ENCODE measurements around the gene FBXL15.

The FBXL15 gene

DNA sequence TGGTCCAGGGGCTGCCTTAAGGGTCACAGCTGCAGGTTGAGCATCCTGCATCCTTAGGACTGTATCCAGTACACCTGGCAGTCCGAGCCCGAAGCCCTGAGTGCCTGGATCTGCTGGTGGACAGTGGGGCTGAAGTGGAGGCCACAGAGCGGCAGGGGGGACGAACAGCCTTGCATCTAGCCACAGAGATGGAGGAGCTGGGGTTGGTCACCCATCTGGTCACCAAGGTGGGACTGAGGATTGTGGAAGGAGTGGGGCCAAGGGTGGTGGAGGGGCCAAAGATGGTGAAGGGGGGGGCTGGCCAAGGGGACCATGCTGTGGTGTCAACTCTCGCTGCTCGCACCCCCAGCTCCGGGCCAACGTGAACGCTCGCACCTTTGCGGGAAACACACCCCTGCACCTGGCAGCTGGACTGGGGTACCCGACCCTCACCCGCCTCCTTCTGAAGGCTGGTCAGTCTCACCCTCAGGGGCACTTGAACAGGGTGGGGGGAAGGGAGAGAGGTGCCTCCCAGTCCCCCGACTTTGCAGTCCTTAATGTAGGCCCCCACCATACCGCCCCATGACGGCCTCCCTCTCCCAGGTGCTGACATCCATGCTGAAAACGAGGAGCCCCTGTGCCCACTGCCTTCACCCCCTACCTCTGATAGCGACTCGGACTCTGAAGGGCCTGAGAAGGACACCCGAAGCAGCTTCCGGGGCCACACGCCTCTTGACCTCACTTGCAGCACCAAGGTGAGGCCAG is 19.9 kb upstream of the FBXL15 start:
- Histone ChIP-seq H3K9me3 (ENCODE audit: low read depth, low read length) (no peaks in the 10 kb centered on the region), H3K4me3 (no peak overlapping the region), H3K9ac (ENCODE audit: insufficient read length) (no peak overlapping the region), H3K36me3 (ENCODE audit: insufficient read depth, low read length) (no peaks in the 10 kb centered on the region), H3K27ac (no peak overlapping the region)
- no peak for DNase-seq (ENCODE audit: low read depth, low spot score)
- TF ChIP-seq EZH2 (IDR thresholded peaks at IDR 0.05) (no peak), POLR2AphosphoS5 (IDR thresholded peaks at IDR 0.05; ENCODE audit: borderline replicate concordance, low read depth, low read length) (no peak), FOXP2 (optimal IDR thresholded peaks at IDR 0.05; ENCODE audit: control extremely low read depth, extremely low read length, insufficient read depth) (no peak)

DNA sequence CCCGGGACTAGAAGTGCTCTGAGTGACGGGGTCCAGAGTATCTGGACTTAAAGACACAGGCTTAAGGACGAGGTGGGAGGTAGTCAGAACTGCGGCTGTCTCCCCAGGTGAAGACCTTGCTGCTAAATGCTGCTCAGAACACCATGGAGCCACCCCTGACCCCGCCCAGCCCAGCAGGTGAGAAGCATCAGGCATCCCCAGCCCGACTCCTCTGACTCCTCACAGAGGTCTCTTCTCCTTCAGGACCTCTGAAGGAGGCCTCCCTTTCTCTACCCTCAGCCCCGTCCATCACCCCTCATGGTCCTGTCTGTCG is 19.3 kb upstream of the FBXL15 start:
- Histone ChIP-seq H3K36me3 (ENCODE audit: insufficient read depth, low read length) (no peaks in the 10 kb centered on the region), H3K9me3 (ENCODE audit: low read depth, low read length) (no peaks in the 10 kb centered on the region), H3K4me3 (no peak overlapping the region), H3K27ac (no peak overlapping the region), H3K9ac (ENCODE audit: insufficient read length) (no peak overlapping the region)
- DNase-seq (ENCODE audit: low read depth, low spot score): no peak
- TF ChIP-seq EZH2 (IDR thresholded peaks at IDR 0.05): no peak
- no peak for TF ChIP-seq POLR2AphosphoS5 (IDR thresholded peaks at IDR 0.05; ENCODE audit: borderline replicate concordance, low read depth, low read length)

DNA sequence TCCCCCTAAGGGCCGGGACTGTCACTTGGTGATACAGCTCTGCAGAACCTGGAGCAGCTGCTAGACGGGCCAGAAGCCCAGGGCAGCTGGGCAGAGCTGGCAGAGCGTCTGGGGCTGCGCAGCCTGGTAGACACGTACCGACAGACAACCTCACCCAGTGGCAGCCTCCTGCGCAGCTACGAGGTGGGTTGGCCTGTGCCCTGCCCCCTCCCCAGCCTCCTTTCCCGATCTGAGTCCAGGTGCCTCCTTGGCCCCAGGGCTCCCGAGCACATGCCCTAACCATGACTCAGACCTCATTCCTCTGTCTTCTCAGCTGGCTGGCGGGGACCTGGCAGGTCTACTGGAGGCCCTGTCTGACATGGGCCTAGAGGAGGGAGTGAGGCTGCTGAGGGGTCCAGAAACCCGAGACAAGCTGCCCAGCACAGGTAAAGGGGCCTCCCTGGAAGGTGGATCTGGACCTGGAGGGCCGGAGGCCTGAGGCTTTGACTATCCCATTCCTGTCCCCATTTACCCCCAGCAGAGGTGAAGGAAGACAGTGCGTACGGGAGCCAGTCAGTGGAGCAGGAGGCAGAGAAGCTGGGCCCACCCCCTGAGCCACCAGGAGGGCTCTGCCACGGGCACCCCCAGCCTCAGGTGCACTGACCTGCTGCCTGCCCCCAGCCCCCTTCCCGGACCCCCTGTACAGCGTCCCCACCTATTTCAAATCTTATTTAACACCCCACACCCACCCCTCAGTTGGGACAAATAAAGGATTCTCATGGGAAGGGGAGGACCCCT is 18.7 kb upstream of the FBXL15 start:
- Histone ChIP-seq H3K36me3 (ENCODE audit: insufficient read depth, low read length) (no peaks in the 10 kb centered on the region), H3K9ac (ENCODE audit: insufficient read length) (no peak overlapping the region), H3K27ac (no peak overlapping the region), H3K9me3 (ENCODE audit: low read depth, low read length) (no peaks in the 10 kb centered on the region), H3K4me3 (no peak overlapping the region)
- TF ChIP-seq POLR2AphosphoS5 (IDR thresholded peaks at IDR 0.05; ENCODE audit: borderline replicate concordance, low read depth, low read length) (no peak), FOXP2 (optimal IDR thresholded peaks at IDR 0.05; ENCODE audit: control extremely low read depth, extremely low read length, insufficient read depth) (no peak), EZH2 (IDR thresholded peaks at IDR 0.05) (no peak)
- no peak for DNase-seq (ENCODE audit: low read depth, low spot score)

GRCh38 chr10:102402512-102402896 is 18.1 kb upstream of the FBXL15 start:
- Histone ChIP-seq H3K9me3 (ENCODE audit: low read depth, low read length) (no peaks in the 10 kb centered on the region), H3K27ac (no peak overlapping the region), H3K36me3 (ENCODE audit: insufficient read depth, low read length) (no peaks in the 10 kb centered on the region), H3K9ac (ENCODE audit: insufficient read length) (no peak overlapping the region), H3K4me3 (no peak overlapping the region)
- TF ChIP-seq EZH2 (IDR thresholded peaks at IDR 0.05): no peak
- TF ChIP-seq POLR2AphosphoS5 (IDR thresholded peaks at IDR 0.05; ENCODE audit: borderline replicate concordance, low read depth, low read length): no peak
- TF ChIP-seq FOXP2 (optimal IDR thresholded peaks at IDR 0.05; ENCODE audit: control extremely low read depth, extremely low read length, insufficient read depth): no peak
- DNase-seq (ENCODE audit: low read depth, low spot score): no peak

- DNase-seq (ENCODE audit: low read depth, low spot score): no peak
- Histone ChIP-seq H3K4me3 (no peak overlapping the region), H3K36me3 (ENCODE audit: insufficient read depth, low read length) (no peaks in the 10 kb centered on the region), H3K27ac (no peak overlapping the region), H3K9ac (ENCODE audit: insufficient read length) (no peak overlapping the region), H3K9me3 (ENCODE audit: low read depth, low read length) (no peaks in the 10 kb centered on the region)
- no peak for TF ChIP-seq EZH2 (IDR thresholded peaks at IDR 0.05)
- no peak for TF ChIP-seq FOXP2 (optimal IDR thresholded peaks at IDR 0.05; ENCODE audit: control extremely low read depth, extremely low read length, insufficient read depth)
- no peak for TF ChIP-seq POLR2AphosphoS5 (IDR thresholded peaks at IDR 0.05; ENCODE audit: borderline replicate concordance, low read depth, low read length)
These were observed 17.5 kb upstream of the FBXL15 start for GRCh38 chr10:102403115-102403514.

GRCh38 chr10:102404361-102405107 is 16.1 kb upstream of the FBXL15 start:
- DNase-seq (ENCODE audit: low read depth, low spot score): no peak
- Histone ChIP-seq H3K9me3 (ENCODE audit: low read depth, low read length) (no peaks in the 10 kb centered on the region), H3K27ac (no peak overlapping the region), H3K9ac (ENCODE audit: insufficient read length) (no peak overlapping the region), H3K4me3 (no peak overlapping the region), H3K36me3 (ENCODE audit: insufficient read depth, low read length) (no peaks in the 10 kb centered on the region)
- TF ChIP-seq EZH2 (IDR thresholded peaks at IDR 0.05) (no peak), POLR2AphosphoS5 (IDR thresholded peaks at IDR 0.05; ENCODE audit: borderline replicate concordance, low read depth, low read length) (no peak), FOXP2 (optimal IDR thresholded peaks at IDR 0.05; ENCODE audit: control extremely low read depth, extremely low read length, insufficient read depth) (no peak)

- DNase-seq (ENCODE audit: low read depth, low spot score): no peak
- Histone ChIP-seq H3K27ac (no peak overlapping the region), H3K9me3 (ENCODE audit: low read depth, low read length) (no peaks in the 10 kb centered on the region), H3K4me3 (no peak overlapping the region), H3K36me3 (ENCODE audit: insufficient read depth, low read length) (no peaks in the 10 kb centered on the region), H3K9ac (ENCODE audit: insufficient read length) (no peak overlapping the region)
- no peak for TF ChIP-seq EZH2 (IDR thresholded peaks at IDR 0.05)
- no peak for TF ChIP-seq FOXP2 (optimal IDR thresholded peaks at IDR 0.05; ENCODE audit: control extremely low read depth, extremely low read length, insufficient read depth)
- TF ChIP-seq POLR2AphosphoS5 (IDR thresholded peaks at IDR 0.05; ENCODE audit: borderline replicate concordance, low read depth, low read length): no peak
These were observed 15.5 kb upstream of the FBXL15 start for GRCh38 chr10:102405108-102405571.

GRCh38 chr10:102405632-102406031 is 15.0 kb upstream of the FBXL15 start:
- no peak overlapping the region for H3K4me3 ChIP-seq
- no peak overlapping the region for H3K27ac ChIP-seq
- H3K9ac ChIP-seq (ENCODE audit: insufficient read length): no peak overlapping the region
- no peaks in the 10 kb centered on the region for H3K9me3 ChIP-seq (ENCODE audit: low read depth, low read length)
- no peaks in the 10 kb centered on the region for H3K36me3 ChIP-seq (ENCODE audit: insufficient read depth, low read length)
- no peak for DNase-seq (ENCODE audit: low read depth, low spot score)
- TF ChIP-seq EZH2 (IDR thresholded peaks at IDR 0.05): no peak
- no peak for TF ChIP-seq FOXP2 (optimal IDR thresholded peaks at IDR 0.05; ENCODE audit: control extremely low read depth, extremely low read length, insufficient read depth)
- TF ChIP-seq POLR2AphosphoS5 (IDR thresholded peaks at IDR 0.05; ENCODE audit: borderline replicate concordance, low read depth, low read length): no peak

Measured in SK-N-MC (cell line).